Esophagus muscularis mucosa (tissue), 4 donors: ENCODE data around the gene RPL12. TPM values are rescaled to one million over a fixed set of nuclear protein-coding genes. Genes with fewer than 3 reads are reported as not detected.

ENCODE experiments used
- DNase-seq: peaks from one replicate; pipeline ENCODE4 v3.0.0-alpha.2; 2017; ENCODE audit errors: extremely low spot score
- H3K27ac ChIP-seq, 4 donors: fragments of 200-600 bp; sonication (generic); replicated peaks in 1 of 4; 1 replicate in 3 of 4; 2 replicates in 1 of 4; pipeline ENCODE4 v1.5.1; 2016 to 2019; ENCODE audit warnings: mild to moderate bottlenecking in 1 of 4
- H3K27me3 ChIP-seq, 4 donors: fragments of 200-600 bp; sonication (generic); one replicate each; pipeline versions ENCODE4 v1.5.1 to v1.6.0; 2016 to 2019
- H3K36me3 ChIP-seq, 4 donors: fragments of 200-600 bp; sonication (generic); one replicate each; pipeline ENCODE4 v1.5.1; 2016 to 2019
- H3K4me1 ChIP-seq, 4 donors: fragments of 200-600 bp; sonication (generic); one replicate each; pipeline ENCODE4 v1.5.1; 2016 to 2019
- H3K4me3 ChIP-seq, 4 donors: fragments of 200-600 bp; sonication (generic); 1 replicate in 2 of 4; 2 replicates in 2 of 4; pipeline ENCODE4 v1.5.1; 2016 to 2019; ENCODE audit warnings: mild to moderate bottlenecking in 4 of 4, moderate library complexity in 1 of 4
- H3K9me3 ChIP-seq, 4 donors: fragments of 200-600 bp; sonication (generic); 1 replicate in 3 of 4; 2 replicates in 1 of 4; pipeline ENCODE4 v1.5.1; 2016 to 2019
- EP300 ChIP-seq: sonication (generic); formaldehyde crosslinking; IDR thresholded peaks from one replicate; pipeline ENCODE4 v1.6.1; 2017; ENCODE audit warnings: antibody characterized with exemption
- POLR2A ChIP-seq: fragments of 450-650 bp; IDR thresholded peaks from one replicate; pipeline ENCODE4 v1.6.1; 2017; ENCODE audit warnings: antibody characterized with exemption, moderate library complexity, mild to moderate bottlenecking, low read depth
- POLR2AphosphoS5 ChIP-seq, 2 donors: sonication (generic); formaldehyde crosslinking; IDR thresholded peaks; one replicate each; pipeline ENCODE4 v1.6.1; 2017; ENCODE audit warnings: antibody characterized with exemption in 2 of 2
- WGBS: methylation state at CpG from one replicate; pipeline ENCODE4 v1.1.5; 2018; 5-methylcytosine and 5-hydroxymethylcytosine counted together
- intact Hi-C: fragments of 100-400 bp; cut with DNase I; formaldehyde crosslinking; loops from one replicate; pipeline ENCODE4 v1.15.1; 2023
- total RNA-seq, 4 donors: library from RNA; depleted of rRNA; stranded (reverse); fragments of >200 nt; gene quantifications; one replicate each; pipeline versions ENCODE4 v1.1.0 to v1.2.1, GENCODE V29; 2016
- TF ChIP-seq, protein P1 (sequence below), 3 experiments: fragments of 200-600 bp in 2 of 3; fragments of 450-650 bp in 1 of 3; sonication (generic) in 2 of 3; IDR thresholded peaks; one replicate each; pipeline ENCODE4 v1.5.1; 2017 to 2019; ENCODE audit warnings: antibody characterized with exemption in 3 of 3, mild to moderate bottlenecking in 2 of 3, moderate library complexity in 1 of 3

Gene RPL12
- total RNA-seq, 4 donors from 2014 or later, result 880 to 2,334 (median 1,732) TPM

DNA sequence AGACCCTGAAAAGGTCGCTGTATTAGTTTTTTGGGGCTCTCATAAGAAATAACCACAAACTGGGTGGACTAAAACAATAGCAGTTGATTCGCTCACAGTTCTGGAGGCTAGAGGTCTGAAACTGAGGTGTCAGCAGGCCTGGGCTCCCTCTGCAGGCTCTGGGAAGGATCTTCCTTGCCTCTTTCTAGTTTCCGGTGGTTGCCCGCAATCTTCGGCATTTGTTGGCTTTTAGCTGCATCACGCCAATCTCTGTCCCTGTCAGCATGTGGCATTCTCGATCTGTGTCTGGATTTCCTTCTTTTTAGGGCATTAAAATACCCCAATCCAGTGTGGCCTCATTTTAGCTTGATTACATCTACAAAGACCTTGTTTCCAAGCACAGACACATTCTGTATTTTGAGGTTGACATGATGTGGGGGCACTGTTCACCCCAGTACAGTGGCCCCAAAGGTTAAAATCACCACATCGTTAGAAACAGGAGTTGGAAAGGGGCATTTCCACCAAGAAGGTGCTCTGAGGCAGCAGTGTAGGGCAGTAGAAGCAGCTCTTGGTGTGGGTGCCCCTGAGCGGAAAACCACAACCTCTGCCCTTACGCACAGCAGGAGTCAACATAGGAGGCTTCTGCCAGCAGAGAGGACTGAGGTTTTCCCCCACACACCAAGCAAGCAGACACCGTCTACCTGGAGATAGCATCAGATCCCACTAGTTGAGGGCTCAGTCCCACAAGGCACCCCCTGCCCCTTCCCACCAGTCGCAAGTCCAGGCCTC, 13.5 kb downstream of the RPL12 start:
- no peak overlapping the region for H3K27ac ChIP-seq
- no peaks in the 10 kb centered on the region for H3K9me3 ChIP-seq
- WGBS, result 90% methylated on average over 12 of the region's 12 CpGs
- TF ChIP-seq POLR2AphosphoS5 (IDR thresholded peaks at IDR 0.05) (no peak), POLR2A (no peak), EP300 (no peak)
- TF ChIP-seq, protein P1, sequence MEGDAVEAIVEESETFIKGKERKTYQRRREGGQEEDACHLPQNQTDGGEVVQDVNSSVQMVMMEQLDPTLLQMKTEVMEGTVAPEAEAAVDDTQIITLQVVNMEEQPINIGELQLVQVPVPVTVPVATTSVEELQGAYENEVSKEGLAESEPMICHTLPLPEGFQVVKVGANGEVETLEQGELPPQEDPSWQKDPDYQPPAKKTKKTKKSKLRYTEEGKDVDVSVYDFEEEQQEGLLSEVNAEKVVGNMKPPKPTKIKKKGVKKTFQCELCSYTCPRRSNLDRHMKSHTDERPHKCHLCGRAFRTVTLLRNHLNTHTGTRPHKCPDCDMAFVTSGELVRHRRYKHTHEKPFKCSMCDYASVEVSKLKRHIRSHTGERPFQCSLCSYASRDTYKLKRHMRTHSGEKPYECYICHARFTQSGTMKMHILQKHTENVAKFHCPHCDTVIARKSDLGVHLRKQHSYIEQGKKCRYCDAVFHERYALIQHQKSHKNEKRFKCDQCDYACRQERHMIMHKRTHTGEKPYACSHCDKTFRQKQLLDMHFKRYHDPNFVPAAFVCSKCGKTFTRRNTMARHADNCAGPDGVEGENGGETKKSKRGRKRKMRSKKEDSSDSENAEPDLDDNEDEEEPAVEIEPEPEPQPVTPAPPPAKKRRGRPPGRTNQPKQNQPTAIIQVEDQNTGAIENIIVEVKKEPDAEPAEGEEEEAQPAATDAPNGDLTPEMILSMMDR (IDR thresholded peaks at IDR 0.05), result no peak
- intact Hi-C loops, result no loop called here
- H3K36me3 ChIP-seq, result peaks cover 75 to 100% (median 98%) of the 10 kb centered on the region in 4 donors
- H3K4me1 ChIP-seq, result no peaks in the 10 kb centered on the region
- DNase-seq, result no peak
- H3K4me3 ChIP-seq, result no peak overlapping the region
- H3K27me3 ChIP-seq, result no peaks in the 10 kb centered on the region

DNA sequence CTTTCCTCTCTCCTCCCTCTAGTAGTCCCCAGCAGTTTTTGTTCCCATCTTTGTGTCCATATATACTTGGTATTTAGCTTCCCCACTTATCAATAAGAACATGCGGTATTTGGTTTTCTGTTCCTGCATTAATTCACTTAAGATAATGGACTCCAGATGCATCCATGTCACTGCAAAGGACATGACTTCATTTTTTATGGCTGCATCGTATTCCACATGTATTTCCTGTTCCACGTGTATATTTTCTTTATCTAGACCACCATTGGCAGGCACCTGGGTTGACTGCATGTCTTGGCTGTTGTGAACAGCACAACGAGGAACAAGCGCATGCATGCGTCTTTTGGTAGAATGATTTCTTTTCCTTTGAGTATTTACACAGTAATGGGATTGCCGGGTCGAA, 20.8 kb downstream of the RPL12 start:
- peaks cover 28 to 62% (median 58%) of the 10 kb centered on the region in 4 donors for H3K36me3 ChIP-seq
- intact Hi-C loops, result no loop called here
- DNase-seq, result no peak

DNA sequence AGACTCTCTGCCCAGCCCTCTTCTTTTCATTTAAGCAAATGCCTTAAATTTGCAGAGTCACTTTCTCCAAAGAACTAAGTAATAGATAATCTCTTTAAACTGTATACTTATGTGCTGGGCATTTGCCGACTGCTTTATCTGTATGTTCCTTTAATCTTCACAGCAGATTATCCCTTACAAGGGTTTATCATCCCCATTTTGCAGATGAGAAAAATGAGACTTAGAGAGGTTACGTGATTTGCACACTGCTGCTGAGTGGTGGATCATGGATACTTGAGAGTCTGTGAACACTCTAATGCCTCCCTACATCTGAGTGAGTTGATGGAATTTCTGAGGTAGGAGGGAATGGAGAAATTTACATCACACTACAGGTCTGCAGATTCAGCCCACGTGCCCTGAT, 22.9 kb downstream of the RPL12 start:
- TF ChIP-seq EP300 (no peak), POLR2AphosphoS5 (IDR thresholded peaks at IDR 0.05) (no peak), POLR2A (no peak)
- TF ChIP-seq, protein P1 (IDR thresholded peaks at IDR 0.05), result no peak
- Histone ChIP-seq H3K9me3 (no peaks in the 10 kb centered on the region), H3K36me3 (peaks cover 19 to 41% (median 38%) of the 10 kb centered on the region in 4 donors), H3K4me3 (no peak overlapping the region), H3K27me3 (no peaks in the 10 kb centered on the region), H3K4me1 (peaks cover 17 to 37% (median 28%) of the 10 kb centered on the region in 4 donors), H3K27ac (no peak overlapping the region)
- no peak for DNase-seq
- WGBS, result 95% methylated on average over 3 of the region's 3 CpGs
- intact Hi-C loops, result no loop called here

More for the DNA sequence above, 20.8 kb downstream of the RPL12 start:
- TF ChIP-seq, protein P1 (IDR thresholded peaks at IDR 0.05), result no peak
- H3K4me1 ChIP-seq, result peaks cover 11 to 26% (median 18%) of the 10 kb centered on the region in 4 donors
- 96% methylated on average over 8 of the region's 8 CpGs for WGBS
- no peak overlapping the region for H3K4me3 ChIP-seq
- no peaks in the 10 kb centered on the region for H3K27me3 ChIP-seq
- H3K9me3 ChIP-seq, result no peaks in the 10 kb centered on the region
- no peak overlapping the region for H3K27ac ChIP-seq

DNA sequence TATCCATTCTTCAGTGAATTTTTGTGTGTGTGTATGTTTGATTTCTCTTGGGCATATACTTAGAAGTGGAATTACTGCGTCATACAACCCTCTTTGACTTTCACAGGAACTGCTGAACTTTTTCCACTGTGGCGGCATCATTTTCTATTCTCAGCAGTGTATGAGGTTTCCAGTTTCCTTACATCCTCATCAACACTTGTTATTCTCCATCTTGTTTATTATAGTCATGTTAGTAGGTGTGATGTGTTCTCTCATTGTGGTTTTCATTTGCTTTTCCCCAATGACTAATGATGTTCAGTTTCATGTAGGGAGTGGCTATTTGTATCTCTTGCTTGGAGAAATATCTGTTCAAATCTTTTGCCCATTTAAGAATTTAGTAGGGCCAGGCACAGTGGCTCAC, 24.4 kb downstream of the RPL12 start:
- Histone ChIP-seq H3K27me3 (no peaks in the 10 kb centered on the region), H3K36me3 (peaks cover 19 to 35% (median 33%) of the 10 kb centered on the region in 4 donors), H3K4me3 (no peak overlapping the region), H3K4me1 (peaks cover 30 to 53% (median 42%) of the 10 kb centered on the region in 4 donors), H3K9me3 (no peaks in the 10 kb centered on the region), H3K27ac (no peak overlapping the region)
- no peak for DNase-seq
- intact Hi-C loops, result no loop called here
- TF ChIP-seq POLR2A (no peak), EP300 (no peak), POLR2AphosphoS5 (IDR thresholded peaks at IDR 0.05) (no peak)
- TF ChIP-seq, protein P1 (IDR thresholded peaks at IDR 0.05), result no peak
- WGBS, result 87% methylated on average over 2 of the region's 2 CpGs

- peaks cover 30 to 55% (median 42%) of the 10 kb centered on the region in 4 donors for H3K4me1 ChIP-seq
- intact Hi-C loops, result no loop called here
- no peak for TF ChIP-seq POLR2A
- TF ChIP-seq EP300, result no peak
Observed at GRCh38 chr9:127424676-127424999, 26.6 kb downstream of the RPL12 start.

More at GRCh38 chr9:127424676-127424999, 26.6 kb downstream of the RPL12 start:
- H3K9me3 ChIP-seq, result no peaks in the 10 kb centered on the region
- H3K36me3 ChIP-seq, result peaks cover 12 to 17% (median 14%) of the 10 kb centered on the region in 4 donors
- H3K27ac ChIP-seq, result peak overlapping the region; percentile 83 to 94 (median 86)
- H3K27me3 ChIP-seq, result no peaks in the 10 kb centered on the region
- peak overlapping the region; percentile 70 to 90 (median 73) for H3K4me3 ChIP-seq
- DNase-seq, result no peak
- 0% methylated on average over 13 of the region's 13 CpGs for WGBS
